HG02943 (cell line): Measurements from ENCODE around the gene NOD2.

Experiments used
- ATAC-seq: cut with Tn5 transposase; IDR thresholded peaks from one replicate; pipeline ENCODE4 v1.9.1; 2021; ENCODE audit warnings: mild to moderate bottlenecking, low read depth, moderate library complexity; ENCODE audit not compliant: unreplicated experiment

Gene NOD2

GRCh38 chr16:50776037-50776436 lies 82.6 kb downstream of the NOD2 start:
- ATAC-seq = no peak

DNA sequence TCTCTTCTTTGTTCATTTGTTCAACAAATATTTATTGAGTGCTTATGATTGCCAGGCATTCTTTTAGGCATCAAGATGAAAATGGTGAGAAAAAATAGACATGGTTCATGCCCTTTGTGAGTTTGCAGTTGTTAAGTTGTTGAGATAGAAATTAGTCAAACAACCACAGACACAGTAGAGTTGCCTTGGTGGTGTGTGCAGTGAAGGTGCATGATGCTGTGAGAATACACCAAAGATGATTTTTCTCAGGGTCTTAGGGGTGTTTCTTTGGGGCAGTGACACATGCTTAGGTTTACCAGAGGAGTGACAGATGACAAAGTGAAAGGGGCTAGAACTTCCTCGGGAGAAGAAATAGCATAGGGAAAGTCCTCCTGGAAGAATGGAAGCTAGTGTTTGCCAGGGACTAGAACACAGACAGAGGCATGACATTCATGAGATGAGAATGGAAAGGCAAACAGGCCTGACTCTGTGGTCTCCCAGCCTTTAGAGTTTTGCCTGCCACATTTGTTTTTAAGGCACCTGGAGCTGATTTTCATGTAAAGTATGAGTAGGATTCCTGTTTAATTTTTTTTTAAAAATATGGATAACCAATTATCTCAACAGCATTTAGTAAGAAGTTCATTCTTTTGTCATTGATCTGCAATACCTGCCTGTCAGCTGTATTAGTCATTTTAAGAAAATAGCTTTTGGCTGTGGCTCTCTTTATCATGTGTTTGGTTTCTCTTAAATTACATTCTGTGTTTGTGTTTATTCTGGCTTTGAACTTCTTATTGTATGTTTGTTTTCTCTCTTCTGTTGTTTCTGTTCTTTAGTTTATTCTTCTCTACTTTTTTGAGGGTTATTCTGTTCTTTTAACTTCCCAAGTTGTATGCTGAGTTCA lies 85.1 kb downstream of the NOD2 start:
- ATAC-seq = no peak

DNA sequence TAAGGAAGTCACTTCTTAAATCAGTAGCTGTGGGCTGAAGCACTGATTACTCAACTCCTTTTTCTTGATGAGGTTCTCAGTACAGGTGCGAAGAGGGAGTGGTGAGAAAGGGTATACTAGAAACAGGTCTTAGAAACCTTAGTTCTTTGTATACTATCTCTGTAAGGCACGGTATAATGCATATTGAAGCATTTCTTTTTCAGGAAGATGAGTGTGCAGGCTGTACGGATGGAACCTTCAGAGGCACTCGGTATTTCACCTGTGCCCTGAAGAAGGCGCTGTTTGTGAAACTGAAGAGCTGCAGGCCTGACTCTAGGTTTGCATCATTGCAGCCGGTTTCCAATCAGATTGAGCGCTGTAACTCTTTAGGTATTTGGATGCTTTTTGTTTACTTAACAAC lies 87.6 kb downstream of the NOD2 start:
- ATAC-seq = no peak

GRCh38 chr16:50781518-50781917 lies 88.1 kb downstream of the NOD2 start:
- ATAC-seq = no peak
